Measurements from ENCODE around the gene NPFF. TPM values are rescaled to one million over a fixed set of nuclear protein-coding genes. Genes with fewer than 3 reads are reported as not detected.

Gene NPFF
- polyA plus RNA-seq, 1 experiment, result not detected

DNA sequence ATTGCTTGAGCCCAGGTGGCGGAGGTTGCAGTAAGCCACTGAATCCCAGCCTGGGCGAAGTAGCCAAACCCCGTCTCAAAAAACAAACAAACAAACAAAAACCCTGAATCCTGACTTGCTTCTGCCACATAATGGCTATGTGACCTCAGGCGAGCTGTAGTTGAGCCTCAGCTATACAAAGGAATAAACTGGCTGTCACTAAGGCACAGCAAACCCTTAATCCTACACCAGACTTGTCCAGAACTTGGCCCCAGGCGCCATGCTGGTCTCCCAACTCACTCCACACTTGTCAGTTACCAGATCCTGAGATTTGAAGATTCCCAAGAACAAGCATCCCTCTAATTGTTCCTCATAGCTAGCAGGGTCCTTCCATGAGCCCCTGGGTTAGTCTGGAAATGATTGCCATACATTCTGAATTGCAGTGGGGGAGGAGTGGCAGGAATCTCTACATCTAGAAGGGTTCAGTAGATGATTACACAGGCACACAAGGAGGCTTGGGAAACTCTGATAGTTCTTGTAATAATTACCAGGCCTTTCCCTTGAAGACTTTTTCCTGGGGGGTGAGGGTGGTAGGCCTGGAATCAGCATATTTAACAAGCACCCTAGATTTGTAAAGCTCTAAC, 17.9 kb downstream of the NPFF start:
- POLR2A ChIA-PET, result interaction anchor here (0.7 kb wide), 1 partner anchor 129 kb away, joined by 7 read pairs; no protein-coding TSS in a partner anchor
- no peak overlapping the region for H3K4me3 ChIP-seq (ENCODE audit: low read depth, low read length)
- no peak for DNase-seq (ENCODE audit: low read depth)
- H3K27me3 ChIP-seq (ENCODE audit: control insufficient read depth, insufficient read depth, low read length), result no peaks in the 10 kb centered on the region
- TF ChIP-seq, protein P1, sequence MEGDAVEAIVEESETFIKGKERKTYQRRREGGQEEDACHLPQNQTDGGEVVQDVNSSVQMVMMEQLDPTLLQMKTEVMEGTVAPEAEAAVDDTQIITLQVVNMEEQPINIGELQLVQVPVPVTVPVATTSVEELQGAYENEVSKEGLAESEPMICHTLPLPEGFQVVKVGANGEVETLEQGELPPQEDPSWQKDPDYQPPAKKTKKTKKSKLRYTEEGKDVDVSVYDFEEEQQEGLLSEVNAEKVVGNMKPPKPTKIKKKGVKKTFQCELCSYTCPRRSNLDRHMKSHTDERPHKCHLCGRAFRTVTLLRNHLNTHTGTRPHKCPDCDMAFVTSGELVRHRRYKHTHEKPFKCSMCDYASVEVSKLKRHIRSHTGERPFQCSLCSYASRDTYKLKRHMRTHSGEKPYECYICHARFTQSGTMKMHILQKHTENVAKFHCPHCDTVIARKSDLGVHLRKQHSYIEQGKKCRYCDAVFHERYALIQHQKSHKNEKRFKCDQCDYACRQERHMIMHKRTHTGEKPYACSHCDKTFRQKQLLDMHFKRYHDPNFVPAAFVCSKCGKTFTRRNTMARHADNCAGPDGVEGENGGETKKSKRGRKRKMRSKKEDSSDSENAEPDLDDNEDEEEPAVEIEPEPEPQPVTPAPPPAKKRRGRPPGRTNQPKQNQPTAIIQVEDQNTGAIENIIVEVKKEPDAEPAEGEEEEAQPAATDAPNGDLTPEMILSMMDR (IDR thresholded peaks at IDR 0.05; ENCODE audit: insufficient read depth, low read depth, low read length), result no peak
- peaks cover 13% of the 10 kb centered on the region for H3K36me3 ChIP-seq (ENCODE audit: control insufficient read depth, insufficient read depth, low read length)
- CTCF ChIA-PET, result interaction anchor here (1.0 to 1.5 kb wide), 3 partner anchors 12 to 19 kb away, joined by 3 to 5 read pairs (median 4); no protein-coding TSS in a partner anchor

DNA sequence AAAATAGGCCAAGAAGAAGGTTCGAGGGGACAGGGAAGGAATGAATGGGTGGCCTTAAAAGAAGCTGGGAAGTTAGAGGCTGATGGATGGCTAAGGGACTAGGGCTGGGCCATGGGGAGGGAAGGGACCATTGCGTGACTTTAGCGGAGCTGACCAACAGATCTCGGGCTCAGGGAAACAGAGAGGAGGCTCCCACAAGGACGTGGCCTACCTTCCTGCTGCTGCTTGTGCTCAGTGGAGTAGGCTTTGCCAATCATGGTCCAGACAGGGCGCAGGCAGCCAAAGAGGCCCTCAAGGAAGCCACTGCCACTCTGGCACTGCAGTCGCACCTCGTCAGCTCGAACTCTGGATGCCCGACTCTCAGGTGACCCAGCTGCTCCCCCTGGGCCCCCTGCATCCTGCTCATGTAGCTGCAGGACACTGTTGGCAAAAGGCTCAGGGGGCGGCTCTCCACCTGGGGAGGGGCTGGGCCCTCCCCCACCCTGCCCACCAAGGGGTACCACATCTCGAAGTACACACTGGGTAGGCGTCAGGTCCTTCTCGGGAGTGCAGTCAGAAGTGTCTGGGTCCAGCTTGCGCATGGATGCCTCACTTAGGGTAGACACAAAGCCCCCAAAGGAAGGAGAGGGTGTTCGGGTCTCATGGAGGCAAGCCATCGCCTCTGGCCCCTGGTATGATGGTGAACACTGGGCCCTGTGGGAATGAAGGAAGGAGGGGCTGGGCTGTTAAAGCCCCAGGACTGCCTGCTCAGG, 20.4 kb downstream of the NPFF start:
- H3K27me3 ChIP-seq (ENCODE audit: control insufficient read depth, insufficient read depth, low read length), result no peaks in the 10 kb centered on the region
- DNase-seq (ENCODE audit: low read depth), result no peak
- H3K36me3 ChIP-seq (ENCODE audit: control insufficient read depth, insufficient read depth, low read length), result peaks cover 31% of the 10 kb centered on the region
- H3K4me3 ChIP-seq (ENCODE audit: low read depth, low read length), result no peak overlapping the region
- ChIA-PET POLR2A (no interaction called here), CTCF (no interaction called here)
- TF ChIP-seq, protein P1 (IDR thresholded peaks at IDR 0.05; ENCODE audit: insufficient read depth, low read depth, low read length), result no peak

DNA sequence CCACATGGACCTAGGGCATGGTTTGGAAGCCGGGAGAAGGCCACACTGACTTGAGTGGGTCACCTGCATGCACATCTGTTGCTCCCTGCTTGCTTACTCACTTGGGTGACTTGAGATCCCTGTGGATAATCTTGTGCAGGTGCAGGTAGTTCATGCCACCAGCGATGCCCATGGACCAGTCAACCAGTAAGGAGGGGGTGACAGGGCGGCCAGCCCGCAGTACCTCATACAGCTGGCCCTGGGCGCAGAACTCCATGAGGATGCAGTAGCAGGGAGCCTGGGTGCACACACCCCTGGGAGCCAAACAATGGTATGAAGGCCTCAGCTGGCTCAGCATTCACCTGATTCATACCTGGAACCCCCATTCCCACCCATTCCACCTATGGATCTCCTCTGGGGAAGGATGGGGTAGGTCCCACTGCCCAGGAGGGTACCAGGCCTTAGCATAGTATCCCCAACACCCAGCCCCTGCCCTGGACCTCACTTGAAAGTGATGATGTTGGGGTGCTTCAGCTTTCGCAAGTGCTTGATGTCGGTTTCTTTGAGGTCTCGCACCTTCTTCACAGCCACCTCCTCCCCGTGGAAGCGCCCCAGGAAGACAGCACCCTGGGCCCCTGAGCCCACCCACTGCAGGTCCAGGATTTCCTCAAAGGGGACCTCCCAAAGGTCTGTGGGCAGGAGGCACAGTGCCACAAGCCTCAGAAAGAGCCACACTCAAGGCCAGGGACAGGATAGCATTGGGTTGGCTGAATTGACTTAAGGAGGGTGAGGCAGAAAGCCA, 21.1 kb downstream of the NPFF start:
- peaks cover 34% of the 10 kb centered on the region for H3K36me3 ChIP-seq (ENCODE audit: control insufficient read depth, insufficient read depth, low read length)
- no peak overlapping the region for H3K4me3 ChIP-seq (ENCODE audit: low read depth, low read length)
- POLR2A ChIA-PET, result no interaction called here
- TF ChIP-seq, protein P1 (IDR thresholded peaks at IDR 0.05; ENCODE audit: insufficient read depth, low read depth, low read length), result no peak
- CTCF ChIA-PET, result interaction anchor here (0.8 kb wide), 1 partner anchor 165 kb away, joined by 3 read pairs; the partner anchor contains the start of gene AAAS
- no peaks in the 10 kb centered on the region for H3K27me3 ChIP-seq (ENCODE audit: control insufficient read depth, insufficient read depth, low read length)
- no peak for DNase-seq (ENCODE audit: low read depth)

GRCh38 chr12:53484686-53485575, 22.4 kb downstream of the NPFF start:
- TF ChIP-seq, protein P1 (IDR thresholded peaks at IDR 0.05; ENCODE audit: insufficient read depth, low read depth, low read length), result no peak
- H3K4me3 ChIP-seq (ENCODE audit: low read depth, low read length), result no peak overlapping the region
- H3K36me3 ChIP-seq (ENCODE audit: control insufficient read depth, insufficient read depth, low read length), result peaks cover 40% of the 10 kb centered on the region
- POLR2A ChIA-PET, result no interaction called here
- H3K27me3 ChIP-seq (ENCODE audit: control insufficient read depth, insufficient read depth, low read length), result no peaks in the 10 kb centered on the region
- no peak for DNase-seq (ENCODE audit: low read depth)
- CTCF ChIA-PET, result interaction anchor here (0.8 kb wide), 1 partner anchor 163 kb away, joined by 3 read pairs; the partner anchor contains the start of gene AAAS
